SK-N-MC (cell line): ENCODE data around the gene PPP1R15B.

Experiments used
- EZH2 ChIP-seq: fragments of 200-600 bp; sonication (generic); IDR thresholded peaks from one replicate; pipeline ENCODE4 v1.6.1; 2017; ENCODE audit warnings: antibody characterized with exemption
- FOXP2 ChIP-seq: optimal IDR thresholded peaks from 2 replicates; pipeline ENCODE3; 2011; ENCODE audit warnings: mild to moderate bottlenecking, moderate library complexity; ENCODE audit not compliant: insufficient read depth; ENCODE audit errors: extremely low read length, control extremely low read depth
- POLR2AphosphoS5 ChIP-seq: IDR thresholded peaks from 2 replicates; pipeline ENCODE4 v1.6.1; 2012; ENCODE audit warnings: mild to moderate bottlenecking, low read depth, low read length, borderline replicate concordance

DNA sequence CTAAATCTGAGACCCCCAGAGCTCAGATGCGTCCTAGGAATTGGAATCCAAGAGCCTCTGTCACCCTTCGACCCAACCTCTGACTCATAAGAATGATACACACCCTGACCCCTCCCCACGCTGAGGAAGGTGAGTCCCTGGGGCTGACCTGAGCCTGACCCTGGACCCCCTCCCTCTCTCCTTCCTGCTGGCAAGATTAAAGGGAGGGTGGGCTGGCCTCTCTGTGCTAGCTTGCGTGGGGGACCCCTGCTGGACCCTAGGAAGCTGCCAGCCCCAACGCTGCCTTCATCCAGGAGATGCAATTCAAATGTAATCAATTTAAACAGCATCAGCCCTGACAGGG lies 52.5 kb downstream of the PPP1R15B start:
- TF ChIP-seq POLR2AphosphoS5 = no peak
- TF ChIP-seq EZH2 = no peak
- no peak for TF ChIP-seq FOXP2
